ENCODE measurements around the gene UBA5.

The UBA5 gene

DNA sequence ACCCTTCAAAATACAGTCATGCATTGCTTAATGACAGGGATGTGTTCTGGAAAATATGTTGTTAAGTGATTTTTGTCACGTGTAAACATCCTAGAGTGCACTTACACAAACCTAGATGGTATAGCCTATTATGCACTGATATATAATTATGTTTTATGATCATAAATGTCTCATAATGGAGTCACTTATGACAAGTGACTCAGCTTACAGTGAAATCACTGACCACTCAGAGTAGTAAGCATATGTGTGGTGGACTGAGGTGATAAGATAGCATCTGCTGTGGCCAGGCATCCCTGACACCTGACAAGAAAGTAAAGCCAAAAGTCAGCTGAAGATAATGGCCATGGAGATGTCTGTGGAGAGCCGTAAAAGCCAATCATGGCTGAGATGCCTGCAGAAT is 5.9 kb upstream of the UBA5 start:
- no peak for DNase-seq (ENCODE audit: low read depth in 2 of 2)

- no peak for DNase-seq (ENCODE audit: low read depth in 2 of 2)
Measured at GRCh38 chr3:132654721-132655120, 5.4 kb upstream of the UBA5 start.

- no peak for DNase-seq (ENCODE audit: low read depth in 2 of 2)
Measured at GRCh38 chr3:132655471-132655870, 4.7 kb upstream of the UBA5 start.

DNA sequence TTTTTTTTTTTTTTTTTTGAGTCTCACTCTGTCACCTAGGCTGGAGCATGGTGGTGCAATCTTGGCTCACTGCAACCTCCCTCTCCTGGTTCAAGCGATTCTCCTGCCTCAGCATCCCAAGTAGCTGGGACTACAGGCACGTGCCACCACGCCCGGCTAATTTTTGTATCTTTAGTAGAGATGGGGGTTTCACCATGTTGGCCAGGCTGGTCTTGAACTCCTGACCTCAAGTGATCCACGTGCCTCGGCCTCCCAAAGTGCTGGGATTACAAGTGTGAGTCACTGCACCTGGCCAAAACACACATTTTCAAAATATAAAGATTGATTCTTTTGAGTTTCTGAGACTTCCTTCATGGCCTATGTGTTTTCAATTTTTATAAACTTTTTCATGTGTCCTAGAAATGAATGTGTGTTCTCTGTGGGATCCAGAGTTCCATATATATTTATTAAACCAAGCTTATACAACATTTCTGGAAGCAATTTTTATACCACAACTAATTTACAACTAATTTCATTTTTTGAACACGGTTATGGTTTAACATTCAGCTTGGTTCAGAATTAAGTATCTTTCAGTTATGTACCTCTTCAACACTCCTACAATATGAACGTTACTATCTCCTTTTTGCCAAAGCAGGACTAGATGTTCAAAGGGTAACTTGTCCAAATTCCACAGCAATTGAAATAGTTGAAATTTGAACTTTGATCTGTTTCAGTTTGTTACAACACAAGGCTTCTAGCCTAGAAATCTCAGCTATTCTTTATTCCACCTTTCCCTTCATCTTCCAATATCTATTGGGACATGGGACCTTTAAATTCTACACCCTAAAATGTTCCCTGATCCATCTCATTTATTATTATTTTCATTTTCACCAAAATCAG is 2.0 kb upstream of the UBA5 start:
- DNase-seq (ENCODE audit: low read depth in 2 of 2), result no peak

- DNase-seq (ENCODE audit: low read depth in 2 of 2), result no peak
Measured at GRCh38 chr3:132659000-132659364, 1.1 kb upstream of the UBA5 start.

GRCh38 chr3:132659365-132660051 is 621 bp upstream of the UBA5 start, which contains the start of gene ACAD11:
Gene ACAD11, minus strand, starts transcription at chr3:132659809. Its CDS starts 58 bp downstream, at chr3:132659751.
- peak in 1 of 2 experiments; percentile 15 for DNase-seq (ENCODE audit: low read depth in 2 of 2)

DNA sequence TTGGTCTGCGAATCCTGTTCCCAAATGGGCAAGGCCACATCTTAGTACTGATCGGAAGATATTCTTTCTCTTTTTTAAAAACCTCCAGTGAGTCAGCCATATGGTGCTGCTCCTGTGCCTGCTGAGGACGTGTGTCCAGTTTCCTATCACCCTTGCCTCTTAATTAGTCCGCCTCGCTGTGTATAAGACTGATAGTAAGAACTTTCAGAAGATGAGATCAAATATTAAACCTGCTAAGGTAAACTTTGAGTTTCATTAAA is 612 bp downstream of the UBA5 start:
- DNase-seq (ENCODE audit: low read depth in 2 of 2), result no peak

GRCh38 chr3:132661101-132661500 is 972 bp downstream of the UBA5 start:
- no peak for DNase-seq (ENCODE audit: low read depth in 2 of 2)

DNA sequence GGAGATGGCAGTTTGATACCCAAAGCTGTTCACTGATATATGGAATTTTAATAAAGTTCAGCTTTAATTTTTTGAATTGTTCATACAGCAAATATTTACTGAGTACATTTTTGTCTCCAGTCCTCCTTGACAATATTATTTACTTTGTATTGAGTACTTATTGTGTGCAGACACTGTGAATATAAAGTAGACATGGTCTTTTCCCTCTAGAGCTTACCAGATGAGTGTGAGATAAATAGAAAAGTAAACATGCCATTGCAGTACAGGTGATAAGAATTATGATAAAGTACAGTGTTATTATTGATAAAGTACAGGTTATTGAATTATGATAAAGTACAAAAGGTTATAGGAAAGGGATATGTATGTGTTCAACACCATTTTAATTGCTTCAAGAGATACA is 2.1 kb downstream of the UBA5 start:
- no peak for DNase-seq (ENCODE audit: low read depth in 2 of 2)

- DNase-seq (ENCODE audit: low read depth in 2 of 2), result no peak
Measured at GRCh38 chr3:132665230-132665745, 5.2 kb downstream of the UBA5 start.

- no peak for DNase-seq (ENCODE audit: low read depth in 2 of 2)
Measured at GRCh38 chr3:132669256-132669777, 9.2 kb downstream of the UBA5 start.

- DNase-seq (ENCODE audit: low read depth in 2 of 2), result no peak
Measured at GRCh38 chr3:132675408-132675807, 15.3 kb downstream of the UBA5 start.

DNA sequence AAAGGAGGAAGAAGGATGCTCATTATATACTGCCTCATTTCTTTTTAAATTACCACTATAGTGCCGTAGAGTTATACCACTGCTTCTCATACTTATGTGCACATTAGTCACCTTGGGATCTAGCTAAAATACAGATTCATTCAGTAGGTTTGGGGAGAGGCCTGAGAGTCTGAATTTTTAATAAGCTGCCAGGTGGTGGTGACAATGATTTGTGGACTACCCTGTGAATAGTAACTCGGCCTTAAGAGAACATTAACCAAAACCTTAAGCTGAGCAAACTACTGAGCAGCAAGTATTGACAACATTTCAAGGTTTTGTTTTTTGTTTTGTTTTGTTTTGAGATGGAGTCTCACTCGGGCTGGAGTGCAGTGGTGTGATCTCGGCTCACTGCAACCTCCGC is 19.8 kb downstream of the UBA5 start:
- DNase-seq (ENCODE audit: low read depth in 2 of 2), result no peak

GRCh38 chr3:132681421-132681820 is 21.3 kb downstream of the UBA5 start:
- no peak for DNase-seq (ENCODE audit: low read depth in 2 of 2)

GRCh38 chr3:132682201-132682600 is 22.1 kb downstream of the UBA5 start:
- DNase-seq (ENCODE audit: low read depth in 2 of 2), result no peak

- no peak for DNase-seq (ENCODE audit: low read depth in 2 of 2)
Measured at GRCh38 chr3:132690040-132690439, 29.9 kb downstream of the UBA5 start.

DNA sequence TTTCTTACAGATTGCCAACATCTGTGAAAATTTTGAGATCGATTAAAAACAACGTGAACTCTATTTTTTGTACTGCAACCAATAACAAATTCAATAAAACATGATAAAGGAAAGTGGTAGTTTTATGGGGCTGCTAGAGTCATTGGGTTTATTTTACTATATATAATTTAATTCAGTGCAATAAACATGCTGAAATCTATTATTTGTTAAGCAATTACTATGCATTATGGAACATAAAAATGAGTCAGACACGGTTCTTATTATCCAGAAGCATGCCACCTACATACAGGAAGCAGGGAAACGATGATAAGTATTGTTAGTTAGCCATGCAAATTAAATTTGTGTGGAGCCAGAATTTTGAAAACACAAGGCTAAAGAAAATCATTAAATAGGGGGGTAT is 34.9 kb downstream of the UBA5 start:
- DNase-seq (ENCODE audit: low read depth in 2 of 2), result no peak

- DNase-seq (ENCODE audit: low read depth in 2 of 2), result no peak
Measured at GRCh38 chr3:132695422-132695821, 35.3 kb downstream of the UBA5 start.

DNA sequence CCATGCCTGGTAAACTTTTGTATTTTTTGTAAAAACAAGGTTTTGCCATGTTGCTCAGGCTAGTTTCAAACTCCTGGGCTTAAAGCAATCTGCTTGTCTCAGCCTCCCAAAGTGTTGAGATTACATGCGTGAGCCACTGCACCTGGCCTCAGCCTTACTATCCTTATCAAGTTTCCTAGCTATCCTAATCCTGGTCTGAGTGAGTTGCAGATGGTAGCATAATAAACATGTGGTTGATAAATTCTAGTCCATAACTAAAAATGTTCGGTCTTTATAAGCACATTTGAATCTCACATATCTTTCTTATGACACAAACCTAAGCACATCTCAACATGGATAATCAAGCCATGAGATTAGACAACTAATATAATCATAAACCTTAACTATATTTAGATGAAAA is 43.6 kb downstream of the UBA5 start:
- no peak for DNase-seq (ENCODE audit: low read depth in 2 of 2)

DNA sequence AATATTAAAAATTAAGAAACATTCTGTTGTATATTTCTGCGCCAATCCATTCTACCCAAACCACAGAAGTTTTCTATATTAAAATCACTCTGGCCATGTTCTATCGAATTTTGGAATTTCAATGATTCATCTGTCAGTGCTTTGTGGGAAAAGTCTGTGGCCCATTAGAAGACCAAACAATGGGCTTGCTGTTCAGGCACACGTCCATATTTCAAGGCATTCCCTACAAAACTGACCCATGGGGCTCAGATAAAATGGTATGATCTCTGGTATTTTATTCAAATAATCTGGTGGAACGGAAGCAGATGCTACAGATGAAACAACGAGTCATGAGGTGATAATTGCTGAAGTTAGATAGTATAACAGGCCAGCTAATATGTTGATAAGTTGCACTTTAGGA is 49.6 kb downstream of the UBA5 start:
- no peak for DNase-seq (ENCODE audit: low read depth in 2 of 2)

GRCh38 chr3:132710311-132710710 is 50.2 kb downstream of the UBA5 start:
- no peak for DNase-seq (ENCODE audit: low read depth in 2 of 2)

DNA sequence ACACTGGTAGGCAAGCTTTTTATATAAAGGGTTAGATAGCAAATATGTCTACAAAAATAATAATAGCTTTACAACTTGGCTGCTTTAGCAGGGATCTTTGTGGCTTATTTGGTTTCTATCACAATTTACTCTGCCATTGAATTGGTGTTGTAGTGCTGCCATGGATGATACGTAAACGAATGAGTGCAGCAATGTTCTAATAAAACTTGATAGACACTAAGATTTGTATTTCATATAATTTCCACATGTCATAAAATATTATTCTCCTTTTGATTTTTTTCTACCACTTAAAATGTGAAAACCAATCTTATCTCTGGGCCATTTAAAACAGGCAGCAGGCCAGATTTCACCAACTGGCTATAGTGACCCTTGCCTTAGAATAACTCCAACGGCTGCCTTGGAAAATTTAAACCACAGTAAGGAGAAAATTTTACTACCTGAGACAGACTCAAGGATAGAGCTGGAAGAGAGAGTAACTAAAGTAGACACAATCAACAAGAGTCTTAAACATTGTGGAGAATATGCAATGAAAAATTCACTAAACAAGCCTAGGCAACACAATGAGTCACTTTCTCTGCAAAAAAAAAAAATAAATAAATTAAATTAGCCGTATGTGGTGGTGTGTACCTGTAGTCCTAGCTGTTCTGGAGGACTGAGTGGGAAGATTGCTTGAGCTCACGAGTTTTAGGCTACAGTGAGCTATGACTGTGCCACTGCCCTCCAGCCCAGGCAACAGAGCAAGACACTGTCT is 54.0 kb downstream of the UBA5 start:
- no peak for DNase-seq (ENCODE audit: low read depth in 2 of 2)

Data from stimulated activated CD4-positive, alpha-beta T cell treated with anti-CD3 and anti-CD28 coated beads, Interleukin-12 subunit alpha, Interleukin-12 subunit beta, amount 100 ng/mL, for 24 hours (primary cell).